Transverse colon (tissue), 4 donors: ENCODE results near the gene WWOX.

Source experiments
- CTCF ChIP-seq, 5 experiments: fragments of 200-600 bp in 3 of 5; fragments of 450-650 bp in 2 of 5; sonication (generic) in 3 of 5; IDR thresholded peaks; 1 replicate in 2 of 5; 2 replicates in 3 of 5; pipeline ENCODE4 v1.5.1; 2016 to 2017; ENCODE audit warnings: antibody characterized with exemption in 5 of 5, inconsistent platforms in 3 of 5, mild to moderate bottlenecking in 2 of 5, moderate library complexity in 1 of 5
- EP300 ChIP-seq: sonication (generic); formaldehyde crosslinking; IDR thresholded peaks from one replicate; pipeline ENCODE4 v1.6.1; 2017; ENCODE audit warnings: antibody characterized with exemption, low read depth
- POLR2A ChIP-seq: fragments of 450-650 bp; IDR thresholded peaks from one replicate; pipeline ENCODE4 v1.6.1; 2016; ENCODE audit warnings: antibody characterized with exemption, mild to moderate bottlenecking, moderate library complexity
- POLR2AphosphoS5 ChIP-seq, 3 donors: sonication (generic); formaldehyde crosslinking; IDR thresholded peaks; one replicate each; pipeline ENCODE4 v1.6.1; 2016; ENCODE audit warnings: antibody characterized with exemption in 3 of 3

DNA sequence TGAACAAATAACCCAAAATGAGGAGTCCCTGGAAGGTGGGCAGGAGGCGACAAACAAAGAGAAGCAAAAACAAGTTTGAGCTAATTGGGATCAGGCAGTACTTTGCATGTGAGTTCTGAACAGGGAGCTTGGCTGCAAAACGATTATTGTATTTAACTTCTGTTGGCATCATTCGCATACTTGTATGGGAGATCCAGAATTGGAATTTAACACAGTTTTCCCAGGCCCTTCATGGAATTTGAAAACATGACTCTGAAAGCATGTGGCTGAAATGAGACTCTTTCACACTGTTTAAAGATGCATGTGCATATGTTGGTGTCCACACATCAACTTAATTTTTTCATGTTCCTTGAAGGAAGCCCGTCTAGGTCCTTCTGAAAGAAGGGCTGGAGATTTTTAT is 674.3 kb downstream of the WWOX start:
- no peak for TF ChIP-seq POLR2AphosphoS5 (IDR thresholded peaks at IDR 0.05)
- no peak for TF ChIP-seq POLR2A
- no peak for TF ChIP-seq CTCF (IDR thresholded peaks at IDR 0.05)
- no peak for TF ChIP-seq EP300
